HepG2 (cell line): ENCODE data around the gene C2orf42. TPM values are rescaled to one million over a fixed set of nuclear protein-coding genes. Genes with fewer than 3 reads are reported as not detected.

Experiments
- ATF2 ChIP-seq: sonication (generic); formaldehyde crosslinking; IDR thresholded peaks from 2 replicates; pipeline ENCODE4 v1.4.0; 2020; ENCODE audit warnings: missing genetic modification reagents
- BORCS8-MEF2B ChIP-seq: sonication (generic); formaldehyde crosslinking; IDR thresholded peaks from 2 replicates; pipeline ENCODE4 v1.8.0; 2022; ENCODE audit warnings: mild to moderate bottlenecking, missing genetic modification reagents
- CCDC6 ChIP-seq: sonication (generic); formaldehyde crosslinking; IDR thresholded peaks from 2 replicates; pipeline ENCODE4 v1.8.1; 2022; ENCODE audit warnings: mild to moderate bottlenecking, missing genetic modification reagents, moderate library complexity
- GATA4 ChIP-seq: sonication (generic); IDR thresholded peaks from 2 replicates; pipeline ENCODE4 v1.6.1; 2016; ENCODE audit warnings: antibody characterized with exemption, low read depth, borderline replicate concordance
- GFI1 ChIP-seq: sonication (generic); formaldehyde crosslinking; IDR thresholded peaks from 2 replicates; pipeline ENCODE4 v1.5.0; 2020; ENCODE audit warnings: missing genetic modification reagents, mild to moderate bottlenecking, borderline replicate concordance
- HMG20B ChIP-seq: conservative IDR thresholded peaks from 2 replicates; pipeline ENCODE4 v1.6.1; 2016; ENCODE audit warnings: missing genetic modification reagents, missing compliant biosample characterization
- MEIS1 ChIP-seq: sonication (generic); formaldehyde crosslinking; IDR thresholded peaks from 2 replicates; pipeline ENCODE4 v1.9.0; 2021; ENCODE audit warnings: mild to moderate bottlenecking, missing genetic modification reagents, moderate library complexity, borderline replicate concordance
- MLLT10 ChIP-seq: sonication (generic); formaldehyde crosslinking; IDR thresholded peaks from 2 replicates; pipeline ENCODE4 v1.4.0; 2020; ENCODE audit warnings: missing genetic modification reagents
- NR3C1 ChIP-seq: sonication (generic); formaldehyde crosslinking; IDR thresholded peaks from 2 replicates; pipeline ENCODE4 v1.4.0; 2020; ENCODE audit warnings: missing genetic modification reagents
- POGZ ChIP-seq: sonication (generic); formaldehyde crosslinking; IDR thresholded peaks from 2 replicates; pipeline ENCODE4 v1.4.0; 2020; ENCODE audit warnings: mild to moderate bottlenecking, missing genetic modification reagents
- RARA ChIP-seq: IDR thresholded peaks from 2 replicates; pipeline ENCODE4 v1.6.1; 2016; ENCODE audit warnings: missing genetic modification reagents, missing compliant biosample characterization
- TFDP1 ChIP-seq: IDR thresholded peaks from 2 replicates; pipeline ENCODE4 v1.6.1; 2016; ENCODE audit warnings: missing compliant biosample characterization, missing genetic modification reagents, borderline replicate concordance
- USF2 ChIP-seq, 2 experiments: sonication (generic) in 1 of 2; formaldehyde crosslinking in 1 of 2; IDR thresholded peaks; 2 replicates each; pipeline versions ENCODE4 v1.5.1 to v1.6.1; 2011 to 2020; ENCODE audit warnings: borderline replicate concordance in 1 of 2, low read depth in 1 of 2, low read length in 1 of 2, mild to moderate bottlenecking in 1 of 2, missing genetic modification reagents in 1 of 2, moderate library complexity in 1 of 2
- ZNF337 ChIP-seq: sonication (generic); formaldehyde crosslinking; IDR thresholded peaks from 2 replicates; pipeline ENCODE4 v1.5.1; 2020; ENCODE audit warnings: missing genetic modification reagents, low read depth, mild to moderate bottlenecking, borderline replicate concordance
- ZNF556 ChIP-seq: sonication (generic); formaldehyde crosslinking; IDR thresholded peaks from 2 replicates; pipeline ENCODE4 v1.4.0; 2020; ENCODE audit warnings: mild to moderate bottlenecking, missing genetic modification reagents, borderline replicate concordance
- ZSCAN31 ChIP-seq: sonication (generic); formaldehyde crosslinking; IDR thresholded peaks from 2 replicates; pipeline ENCODE4 v1.5.0; 2020; ENCODE audit warnings: low read depth, mild to moderate bottlenecking, missing genetic modification reagents
- polyA plus RNA-seq, 8 experiments: library from polyadenylated mRNA; depleted of rRNA in 3 of 8; stranded (reverse) in 7 of 8; unstranded in 1 of 8; fragments of >200 nt; fragmentation: Illumina TruSeq in 4 of 8; extraction: Trizol in 4 of 8; gene quantifications; 2 replicates each; pipeline versions ENCODE4 v1.2.1 to v1.2.3, GENCODE V29; 2011 to 2016; ENCODE audit warnings: low read depth in 4 of 8, missing spikeins in 1 of 8, mixed read lengths in 1 of 8; ENCODE audit not compliant: insufficient read depth in 1 of 8
- total RNA-seq, 5 experiments: library from RNA; depleted of rRNA; stranded (reverse); fragments of >200 nt; fragmentation: Illumina TruSeq; extraction: Trizol; gene quantifications; 2 replicates each; pipeline ENCODE4 v1.2.3, GENCODE V29; 2016; ENCODE audit warnings: low read depth in 1 of 5
- TF ChIP-seq, protein P1 (sequence below): sonication (generic); formaldehyde crosslinking; IDR thresholded peaks from 2 replicates; pipeline ENCODE4 v1.5.1; 2020; ENCODE audit warnings: mild to moderate bottlenecking, moderate library complexity, missing genetic modification reagents

C2orf42 gene
- total and polyA plus RNA-seq, 2 of the 13 experiments (the other 11 are each of a cell fraction or from before 2014, with no cell fraction given), result 9.3 to 9.9 TPM

GRCh38 chr2:70132244-70133126 is 58.3 kb downstream of the C2orf42 start (continued):
- TF ChIP-seq USF2 (IDR thresholded peaks at IDR 0.05; ENCODE audit: low read depth, low read length) (no peak), USF2 (CRISPR knock-in tag; IDR thresholded peaks at IDR 0.05; ENCODE audit: borderline replicate concordance) (no peak), RARA (no peak; the same call in none of the 2 replicates), MEIS1 (CRISPR knock-in tag) (0 out of 2 replicates have a peak, but pooled peaks have one; percentile 36), POGZ (CRISPR knock-in tag) (peak; percentile 37; the same call in 1 of the 2 replicates), GATA4 (peak; percentile 50; the same call in 1 of the 2 replicates), CCDC6 (CRISPR knock-in tag) (no peak), ZSCAN31 (CRISPR knock-in tag) (0 out of 2 replicates have a peak, but pooled peaks have one; percentile 54), ZNF337 (CRISPR knock-in tag) (no peak), NR3C1 (CRISPR knock-in tag) (no peak), BORCS8-MEF2B (no peak), GFI1 (CRISPR knock-in tag) (no peak; the same call in 1 of the 2 replicates), ZNF556 (CRISPR knock-in tag) (no peak), MLLT10 (CRISPR knock-in tag) (no peak), ATF2 (no peak), HMG20B (CRISPR knock-in tag) (no peak), TFDP1 (CRISPR knock-in tag) (0 out of 2 replicates have a peak, but pooled peaks have one; percentile 10)
- TF ChIP-seq, protein P1, sequence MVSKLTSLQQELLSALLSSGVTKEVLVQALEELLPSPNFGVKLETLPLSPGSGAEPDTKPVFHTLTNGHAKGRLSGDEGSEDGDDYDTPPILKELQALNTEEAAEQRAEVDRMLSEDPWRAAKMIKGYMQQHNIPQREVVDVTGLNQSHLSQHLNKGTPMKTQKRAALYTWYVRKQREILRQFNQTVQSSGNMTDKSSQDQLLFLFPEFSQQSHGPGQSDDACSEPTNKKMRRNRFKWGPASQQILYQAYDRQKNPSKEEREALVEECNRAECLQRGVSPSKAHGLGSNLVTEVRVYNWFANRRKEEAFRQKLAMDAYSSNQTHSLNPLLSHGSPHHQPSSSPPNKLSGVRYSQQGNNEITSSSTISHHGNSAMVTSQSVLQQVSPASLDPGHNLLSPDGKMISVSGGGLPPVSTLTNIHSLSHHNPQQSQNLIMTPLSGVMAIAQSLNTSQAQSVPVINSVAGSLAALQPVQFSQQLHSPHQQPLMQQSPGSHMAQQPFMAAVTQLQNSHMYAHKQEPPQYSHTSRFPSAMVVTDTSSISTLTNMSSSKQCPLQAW, result peak; percentile 52; the same call in 1 of the 2 replicates
